ENCODE data around the gene ZSCAN20. TPM values are rescaled to one million over a fixed set of nuclear protein-coding genes. Genes with fewer than 3 reads are reported as not detected.

ZSCAN20 gene
- total RNA-seq, 1 donor from 2014 or later: 9.7 TPM

GRCh38 chr1:33494929-33495328 is 22.5 kb downstream of the ZSCAN20 start:
- TF ChIP-seq, protein P1, sequence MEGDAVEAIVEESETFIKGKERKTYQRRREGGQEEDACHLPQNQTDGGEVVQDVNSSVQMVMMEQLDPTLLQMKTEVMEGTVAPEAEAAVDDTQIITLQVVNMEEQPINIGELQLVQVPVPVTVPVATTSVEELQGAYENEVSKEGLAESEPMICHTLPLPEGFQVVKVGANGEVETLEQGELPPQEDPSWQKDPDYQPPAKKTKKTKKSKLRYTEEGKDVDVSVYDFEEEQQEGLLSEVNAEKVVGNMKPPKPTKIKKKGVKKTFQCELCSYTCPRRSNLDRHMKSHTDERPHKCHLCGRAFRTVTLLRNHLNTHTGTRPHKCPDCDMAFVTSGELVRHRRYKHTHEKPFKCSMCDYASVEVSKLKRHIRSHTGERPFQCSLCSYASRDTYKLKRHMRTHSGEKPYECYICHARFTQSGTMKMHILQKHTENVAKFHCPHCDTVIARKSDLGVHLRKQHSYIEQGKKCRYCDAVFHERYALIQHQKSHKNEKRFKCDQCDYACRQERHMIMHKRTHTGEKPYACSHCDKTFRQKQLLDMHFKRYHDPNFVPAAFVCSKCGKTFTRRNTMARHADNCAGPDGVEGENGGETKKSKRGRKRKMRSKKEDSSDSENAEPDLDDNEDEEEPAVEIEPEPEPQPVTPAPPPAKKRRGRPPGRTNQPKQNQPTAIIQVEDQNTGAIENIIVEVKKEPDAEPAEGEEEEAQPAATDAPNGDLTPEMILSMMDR (IDR thresholded peaks at IDR 0.05; ENCODE audit: partially characterized antibody, unreplicated experiment): no peak
- peaks cover 4% of the 10 kb centered on the region for H3K27me3 Mint-ChIP-seq (ENCODE audit: unreplicated experiment)
- H3K36me3 Mint-ChIP-seq (ENCODE audit: unreplicated experiment): peaks cover 81% of the 10 kb centered on the region
- DNase-seq: no peak
- H3K4me3 Mint-ChIP-seq (ENCODE audit: unreplicated experiment): no peak overlapping the region
- no peak overlapping the region for H3K27ac Mint-ChIP-seq (ENCODE audit: unreplicated experiment)
- peaks cover 30% of the 10 kb centered on the region for H3K9me3 Mint-ChIP-seq (ENCODE audit: unreplicated experiment)
- no peaks in the 10 kb centered on the region for H3K4me1 Mint-ChIP-seq (ENCODE audit: low read depth, unreplicated experiment)

GRCh38 chr1:33497410-33497809 is 25.0 kb downstream of the ZSCAN20 start:
- no peaks in the 10 kb centered on the region for H3K4me1 Mint-ChIP-seq (ENCODE audit: low read depth, unreplicated experiment)
- peaks cover 4% of the 10 kb centered on the region for H3K27me3 Mint-ChIP-seq (ENCODE audit: unreplicated experiment)
- peaks cover 70% of the 10 kb centered on the region for H3K36me3 Mint-ChIP-seq (ENCODE audit: unreplicated experiment)
- TF ChIP-seq, protein P1 (IDR thresholded peaks at IDR 0.05; ENCODE audit: partially characterized antibody, unreplicated experiment): no peak
- no peak overlapping the region for H3K27ac Mint-ChIP-seq (ENCODE audit: unreplicated experiment)
- H3K4me3 Mint-ChIP-seq (ENCODE audit: unreplicated experiment): no peak overlapping the region
- DNase-seq: no peak
- H3K9me3 Mint-ChIP-seq (ENCODE audit: unreplicated experiment): peaks cover 35% of the 10 kb centered on the region

DNA sequence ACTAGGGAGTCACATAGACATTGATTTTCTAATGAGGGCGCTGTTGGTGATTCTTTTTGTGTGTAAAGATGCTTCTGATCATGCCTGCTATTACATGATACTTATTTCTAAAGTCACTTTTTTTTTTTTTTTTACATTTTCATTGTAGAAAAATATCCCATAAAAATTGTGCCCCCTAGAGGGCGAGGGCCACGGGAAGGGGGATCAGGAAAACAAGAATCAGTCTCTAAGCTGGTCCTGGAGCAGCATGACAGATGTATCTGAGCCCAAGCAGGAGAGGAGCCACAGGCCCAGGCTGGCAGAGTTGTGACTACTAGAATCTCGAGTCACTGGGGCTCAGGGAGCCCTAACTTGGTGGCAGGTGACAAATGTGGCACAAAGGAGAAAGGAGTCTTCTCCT is 28.1 kb downstream of the ZSCAN20 start:
- TF ChIP-seq, protein P1 (IDR thresholded peaks at IDR 0.05; ENCODE audit: partially characterized antibody, unreplicated experiment): peak; percentile 34
- Mint-ChIP-seq H3K27ac (ENCODE audit: unreplicated experiment) (no peak overlapping the region), H3K27me3 (ENCODE audit: unreplicated experiment) (peaks cover 2% of the 10 kb centered on the region), H3K9me3 (ENCODE audit: unreplicated experiment) (peaks cover 16% of the 10 kb centered on the region), H3K36me3 (ENCODE audit: unreplicated experiment) (peaks cover 42% of the 10 kb centered on the region), H3K4me1 (ENCODE audit: low read depth, unreplicated experiment) (no peaks in the 10 kb centered on the region), H3K4me3 (ENCODE audit: unreplicated experiment) (no peak overlapping the region)
- no peak for DNase-seq

DNA sequence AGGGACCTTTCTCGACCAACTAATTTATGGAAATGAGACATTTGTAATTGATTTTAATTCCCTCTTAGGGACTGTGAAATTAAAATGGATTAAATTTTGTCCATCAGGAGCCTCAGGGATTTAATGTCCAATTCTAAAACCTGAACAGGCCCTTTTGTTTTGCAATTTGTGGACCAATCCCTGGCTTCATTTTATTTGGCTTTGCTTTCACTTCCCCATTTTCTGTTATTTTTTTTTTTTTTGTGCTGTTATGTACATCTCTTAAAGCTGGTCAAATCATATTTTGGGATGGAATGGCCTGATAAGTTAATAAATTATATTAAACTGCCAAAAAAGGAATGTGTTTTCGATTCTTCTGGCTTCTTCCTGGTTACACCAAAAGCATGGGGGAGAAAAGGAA is 28.9 kb downstream of the ZSCAN20 start:
- H3K36me3 Mint-ChIP-seq (ENCODE audit: unreplicated experiment): peaks cover 34% of the 10 kb centered on the region
- no peak for DNase-seq
- H3K9me3 Mint-ChIP-seq (ENCODE audit: unreplicated experiment): peaks cover 14% of the 10 kb centered on the region
- no peaks in the 10 kb centered on the region for H3K4me1 Mint-ChIP-seq (ENCODE audit: low read depth, unreplicated experiment)
- H3K27ac Mint-ChIP-seq (ENCODE audit: unreplicated experiment): no peak overlapping the region
- peaks cover 2% of the 10 kb centered on the region for H3K27me3 Mint-ChIP-seq (ENCODE audit: unreplicated experiment)
- H3K4me3 Mint-ChIP-seq (ENCODE audit: unreplicated experiment): no peak overlapping the region
- TF ChIP-seq, protein P1 (IDR thresholded peaks at IDR 0.05; ENCODE audit: partially characterized antibody, unreplicated experiment): no peak

- Mint-ChIP-seq H3K9me3 (ENCODE audit: unreplicated experiment) (peaks cover 14% of the 10 kb centered on the region), H3K27me3 (ENCODE audit: unreplicated experiment) (peaks cover 2% of the 10 kb centered on the region), H3K27ac (ENCODE audit: unreplicated experiment) (no peak overlapping the region), H3K36me3 (ENCODE audit: unreplicated experiment) (peaks cover 32% of the 10 kb centered on the region), H3K4me1 (ENCODE audit: low read depth, unreplicated experiment) (no peaks in the 10 kb centered on the region), H3K4me3 (ENCODE audit: unreplicated experiment) (no peak overlapping the region)
- TF ChIP-seq, protein P1 (IDR thresholded peaks at IDR 0.05; ENCODE audit: partially characterized antibody, unreplicated experiment): no peak
- DNase-seq: no peak
Observed at GRCh38 chr1:33501774-33502173, 29.3 kb downstream of the ZSCAN20 start.

Data from glutamatergic neuron (in vitro differentiated cells).